Measurements from ENCODE around the gene PICK1.
"Not testable (repeated sequence)": the region's sequence is repeated elsewhere in the genome, so short reads cannot be mapped to it uniquely, and the experiment has no call there.

The PICK1 gene

DNA sequence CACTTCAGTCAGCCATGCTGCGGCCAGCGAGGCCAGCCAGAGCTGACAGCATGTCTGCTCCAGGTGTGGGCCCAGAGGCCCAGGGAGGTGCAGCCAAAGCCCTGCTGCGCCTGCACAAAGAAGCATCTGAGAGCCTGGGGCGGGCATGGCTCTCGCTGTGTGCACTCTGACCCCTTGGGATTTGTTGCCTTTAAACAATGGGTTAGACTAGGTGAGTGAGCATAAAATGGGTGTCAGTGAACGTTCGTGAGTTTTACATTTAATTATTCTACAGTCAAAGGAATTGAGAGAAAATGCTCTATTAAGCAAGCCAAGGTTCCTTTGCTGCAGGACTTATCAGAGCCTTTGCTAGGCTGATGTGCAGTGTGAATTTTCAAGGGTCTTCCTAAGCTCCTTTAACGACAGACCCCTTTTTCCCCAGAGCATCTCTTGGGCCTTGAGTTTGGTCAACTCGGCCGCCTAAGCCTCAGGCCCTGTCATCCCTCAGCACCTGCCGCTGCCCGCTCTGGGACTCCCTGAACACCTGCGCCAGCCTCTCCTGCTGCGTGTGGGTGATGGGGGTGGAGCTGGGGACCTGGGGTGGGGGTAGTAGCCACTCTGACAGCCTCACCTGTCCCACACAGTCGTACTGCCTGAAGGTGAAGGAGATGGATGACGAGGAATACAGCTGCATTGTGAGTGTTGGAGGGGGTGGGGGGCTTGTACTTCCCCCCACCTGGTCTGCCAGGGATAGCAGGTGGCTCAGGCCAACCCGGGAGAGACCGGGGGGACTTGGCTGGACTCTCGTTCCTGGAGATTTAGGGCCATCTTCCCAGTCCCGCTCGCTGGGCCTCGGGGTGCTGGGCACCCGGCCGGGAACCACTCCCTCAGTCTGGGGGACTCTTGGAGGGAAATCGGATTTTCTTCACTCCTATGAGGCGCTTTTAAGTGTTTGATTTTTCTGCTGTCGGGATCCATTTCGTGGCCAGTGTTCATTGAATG, 16.2 kb downstream of the PICK1 start:
- DNase-seq (ENCODE audit: low spot score) (no peak), FAIRE-seq (no peak)

DNA sequence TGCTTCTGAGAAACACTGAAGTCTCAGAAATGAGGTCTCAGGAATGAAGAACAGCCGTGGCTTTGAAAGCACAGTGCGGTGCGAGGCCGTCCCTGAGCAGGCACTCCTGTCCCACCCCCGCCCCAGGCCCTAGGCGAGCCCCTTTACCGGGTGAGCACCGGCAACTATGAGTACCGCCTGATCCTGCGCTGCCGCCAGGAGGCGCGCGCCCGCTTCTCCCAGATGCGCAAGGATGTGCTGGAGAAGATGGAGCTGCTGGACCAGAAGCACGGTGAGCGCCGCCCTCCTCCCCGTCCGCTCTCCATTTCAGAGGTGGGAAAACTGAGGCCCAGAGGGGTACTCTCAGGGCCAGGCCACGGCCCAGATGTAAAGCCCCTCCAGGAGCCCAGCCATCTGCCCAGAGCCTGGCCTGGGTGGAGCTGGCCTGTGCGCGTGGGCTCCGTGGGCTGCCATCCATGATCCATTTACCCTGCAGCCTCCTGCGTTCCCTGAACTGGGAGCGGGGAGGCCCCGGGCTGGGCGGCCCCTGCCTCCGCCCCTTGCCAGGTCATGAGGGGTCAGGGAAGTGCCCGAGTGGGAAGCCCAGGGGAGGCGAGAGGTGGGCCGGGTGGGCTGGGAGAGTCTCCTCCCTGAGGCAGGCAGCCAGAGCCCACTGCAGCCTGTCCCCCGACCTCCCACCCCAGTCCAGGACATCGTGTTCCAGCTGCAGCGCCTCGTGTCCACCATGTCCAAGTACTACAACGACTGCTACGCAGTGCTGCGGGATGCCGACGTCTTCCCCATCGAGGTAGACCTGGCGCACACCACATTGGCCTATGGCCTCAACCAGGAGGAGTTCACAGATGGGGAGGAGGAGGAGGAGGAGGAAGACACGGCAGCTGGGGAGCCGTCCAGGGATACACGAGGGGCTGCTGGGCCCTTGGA, 17.2 kb downstream of the PICK1 start:
- FAIRE-seq, result no peak

DNA sequence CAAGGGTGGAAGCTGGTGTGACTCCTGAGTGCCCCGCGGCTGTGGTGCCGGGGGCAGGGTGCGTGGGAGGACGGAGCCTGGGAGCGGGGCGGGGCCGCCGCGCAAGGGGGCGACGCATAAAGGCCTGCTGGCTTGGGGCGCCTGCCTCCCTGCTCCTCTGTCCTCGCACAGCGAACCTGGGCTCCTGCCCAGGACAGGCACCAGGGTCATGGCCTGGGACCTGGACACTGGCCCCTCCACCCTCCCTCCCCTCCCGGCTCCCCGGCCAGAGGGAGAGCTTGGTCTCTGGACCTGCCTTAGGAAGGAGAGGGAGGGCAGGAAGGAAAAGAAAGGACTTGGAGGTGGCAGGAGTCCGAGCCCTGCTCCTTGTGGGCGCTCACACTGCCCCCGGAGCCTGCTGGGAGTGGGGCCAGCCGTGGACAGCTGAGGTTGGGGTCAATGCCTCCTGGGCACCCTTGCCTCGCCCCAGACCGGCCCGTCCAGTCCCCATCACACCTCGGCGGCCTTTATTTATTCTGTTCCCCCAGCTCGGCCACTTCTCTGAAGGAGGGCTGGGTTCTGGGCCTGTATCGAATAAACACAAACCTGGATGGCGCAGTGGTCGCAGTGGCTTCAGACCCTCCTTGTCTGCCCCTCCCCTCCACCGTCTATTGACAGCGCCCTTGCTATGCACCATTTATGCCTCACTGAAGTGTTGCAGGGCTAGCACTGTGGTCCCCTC, 18.1 kb downstream of the PICK1 start:
- FAIRE-seq (no peak), DNase-seq (ENCODE audit: low spot score) (no peak)

More for the DNA sequence above, 17.2 kb downstream of the PICK1 start:
- DNase-seq (ENCODE audit: low spot score), result no peak

DNA sequence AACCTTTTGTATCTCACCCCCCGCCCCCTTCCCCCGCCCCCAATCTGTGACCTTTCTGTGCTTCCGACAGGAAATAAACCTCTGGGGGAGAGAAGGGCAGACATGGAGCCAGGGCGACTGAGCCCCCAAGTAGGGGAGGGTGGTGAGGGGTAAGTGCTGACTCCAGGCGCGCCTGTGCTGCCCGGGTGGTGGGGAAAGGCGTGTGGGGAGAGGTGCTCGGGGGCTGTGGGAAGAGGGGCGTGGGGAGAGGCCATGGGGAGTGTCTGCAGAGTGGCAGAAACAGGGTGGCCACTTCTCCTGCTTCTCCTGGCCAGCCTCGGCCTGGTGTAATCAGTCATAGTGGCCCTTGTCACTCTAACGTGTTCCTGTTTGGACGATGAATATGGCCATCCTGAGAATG, 18.8 kb downstream of the PICK1 start:
- no peak for FAIRE-seq
- no peak for DNase-seq (ENCODE audit: low spot score)

DNA sequence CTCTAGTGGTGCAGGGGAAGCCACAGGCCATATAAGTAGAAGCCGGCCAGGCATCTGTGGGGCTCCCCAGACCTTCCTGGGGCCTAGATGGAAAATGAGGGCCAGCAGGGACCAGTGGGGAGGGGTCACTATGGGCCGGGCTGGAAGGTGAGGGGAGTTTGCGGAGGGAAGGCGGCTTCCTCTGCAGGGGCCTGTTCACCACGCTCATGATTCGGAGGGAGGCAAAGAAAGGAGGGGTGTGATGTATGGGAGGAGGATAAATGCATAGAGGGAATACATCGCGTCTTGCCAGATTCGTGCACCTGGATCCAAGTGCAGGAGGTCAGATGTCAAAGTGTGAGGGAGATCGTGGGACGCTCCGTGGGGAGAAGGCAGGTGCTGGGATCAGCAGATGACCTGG, 19.9 kb downstream of the PICK1 start:
- DNase-seq (ENCODE audit: low spot score) (no peak), FAIRE-seq (no peak)

DNA sequence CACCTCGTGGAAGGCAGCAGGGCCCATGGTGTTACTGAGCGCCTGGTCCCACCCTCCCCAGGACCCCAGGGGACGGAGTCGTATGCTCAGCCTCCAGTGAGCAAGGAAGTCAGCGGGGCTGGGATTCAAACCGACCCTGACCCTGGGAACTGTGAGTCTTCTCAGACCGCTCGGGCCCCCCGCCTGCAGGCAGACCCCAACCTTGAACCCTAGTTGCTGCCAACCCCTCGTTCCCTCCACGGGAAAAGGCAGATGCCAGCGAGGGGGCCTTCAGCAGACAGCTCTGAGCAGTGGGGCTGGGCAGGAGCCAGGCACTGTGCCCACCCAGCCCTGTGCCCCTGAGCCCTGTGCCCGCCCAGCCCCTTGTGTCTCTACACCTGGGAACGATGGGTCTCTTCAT, 20.4 kb downstream of the PICK1 start:
- DNase-seq (ENCODE audit: low spot score), result no peak
- no peak for FAIRE-seq

DNA sequence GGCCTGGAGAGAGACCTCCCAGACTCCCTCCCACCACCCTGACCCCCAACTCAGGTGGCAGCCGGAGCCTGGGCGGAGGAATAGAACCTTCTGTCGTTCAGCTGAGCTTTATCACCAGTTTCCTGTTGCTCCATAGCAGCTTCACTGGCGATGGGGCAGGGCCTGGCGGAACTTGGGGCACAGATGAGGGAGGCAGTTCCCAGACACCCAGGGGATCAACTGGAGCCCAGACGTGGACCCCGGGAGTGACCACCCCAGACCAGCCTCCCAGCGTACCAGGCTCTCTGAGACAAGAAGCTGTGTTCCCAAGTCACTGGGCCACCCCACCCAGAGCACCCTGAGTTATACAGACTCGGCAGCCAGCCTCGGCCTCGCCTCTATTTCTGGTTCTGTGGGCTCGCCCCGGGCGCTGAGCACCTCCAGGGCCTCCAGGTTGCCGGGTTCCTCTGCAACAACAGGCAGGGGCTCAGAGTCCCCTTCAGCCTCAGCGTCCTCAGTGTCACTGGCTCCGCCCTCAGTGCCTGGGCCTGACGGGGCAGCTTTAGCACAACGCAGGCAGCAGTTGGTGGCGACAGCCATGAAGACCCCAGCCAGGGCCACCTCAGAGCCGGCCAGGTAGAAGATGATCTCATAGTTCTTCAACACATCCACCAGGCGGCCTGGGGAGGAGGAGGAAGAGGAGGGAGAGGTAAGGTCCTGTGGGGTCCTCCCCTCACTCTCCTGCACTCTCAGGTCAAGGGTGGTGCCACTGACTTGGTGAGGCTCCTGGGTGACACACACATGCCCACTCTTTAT, 21.0 kb downstream of the PICK1 start:
- FAIRE-seq (no peak), DNase-seq (ENCODE audit: low spot score) (no peak)

DNA sequence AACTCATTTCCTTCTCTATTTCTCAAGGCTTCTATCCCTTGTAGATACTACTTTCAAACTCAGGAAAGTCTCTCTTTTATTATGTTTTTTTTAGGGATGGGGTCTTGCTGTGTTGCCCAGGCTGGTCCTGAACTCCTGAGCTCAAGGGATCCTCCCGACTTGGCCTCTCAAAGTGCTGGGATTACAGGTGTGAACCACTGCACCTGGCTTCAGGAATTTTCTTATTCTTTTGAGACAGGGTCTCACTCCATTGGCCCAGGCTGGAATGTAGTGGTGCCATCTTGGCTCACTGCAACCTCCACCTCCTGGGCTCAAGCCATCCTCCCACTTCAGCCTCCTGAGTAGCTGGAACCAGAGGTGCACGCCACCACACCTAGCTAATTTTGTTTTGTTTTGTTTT, 22.0 kb downstream of the PICK1 start:
- not testable (repeated sequence) for FAIRE-seq

DNA sequence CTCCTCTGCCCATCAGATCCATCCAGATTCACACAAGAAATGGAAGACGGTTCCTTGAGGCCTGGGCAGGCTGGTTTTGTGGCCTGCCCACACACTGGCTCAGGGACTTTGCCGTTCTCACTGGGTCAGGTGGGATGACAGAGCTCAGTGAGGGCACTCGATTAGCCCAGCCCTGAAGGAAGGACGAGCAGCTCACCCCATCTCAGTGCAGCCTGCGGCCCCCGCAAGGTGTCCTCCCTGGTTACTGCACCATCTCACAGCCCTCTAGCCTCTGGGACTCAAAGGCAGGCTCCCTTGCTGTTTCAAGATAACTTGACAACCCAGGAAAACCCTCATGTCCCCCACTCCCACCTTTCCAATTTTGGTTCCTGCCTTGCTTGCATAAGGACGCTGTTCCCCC, 22.6 kb downstream of the PICK1 start:
- FAIRE-seq (no peak), DNase-seq (ENCODE audit: low spot score) (no peak)

More for the DNA sequence above, 22.0 kb downstream of the PICK1 start:
- not testable (repeated sequence) for DNase-seq (ENCODE audit: low spot score)

DNA sequence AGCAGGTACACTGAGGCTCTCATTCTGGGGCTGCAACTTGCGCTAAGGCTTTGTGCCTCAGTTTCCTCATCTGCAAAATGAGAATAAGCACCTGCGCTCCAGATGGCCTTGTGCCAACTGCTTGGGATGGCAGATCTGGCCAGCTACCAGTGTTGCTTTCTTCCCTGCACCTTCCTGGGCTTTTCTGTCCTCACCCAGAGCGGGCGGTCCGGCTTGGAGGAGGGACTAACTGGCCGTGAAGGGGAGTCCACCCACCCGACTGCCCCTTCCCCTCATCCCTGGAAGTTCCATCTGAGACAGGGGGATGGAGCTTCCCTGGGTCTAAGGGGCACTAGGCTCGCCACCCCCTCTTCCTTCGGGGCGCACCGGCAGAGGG, 23.3 kb downstream of the PICK1 start:
- no peak for FAIRE-seq
- DNase-seq (ENCODE audit: low spot score), result no peak

DNA sequence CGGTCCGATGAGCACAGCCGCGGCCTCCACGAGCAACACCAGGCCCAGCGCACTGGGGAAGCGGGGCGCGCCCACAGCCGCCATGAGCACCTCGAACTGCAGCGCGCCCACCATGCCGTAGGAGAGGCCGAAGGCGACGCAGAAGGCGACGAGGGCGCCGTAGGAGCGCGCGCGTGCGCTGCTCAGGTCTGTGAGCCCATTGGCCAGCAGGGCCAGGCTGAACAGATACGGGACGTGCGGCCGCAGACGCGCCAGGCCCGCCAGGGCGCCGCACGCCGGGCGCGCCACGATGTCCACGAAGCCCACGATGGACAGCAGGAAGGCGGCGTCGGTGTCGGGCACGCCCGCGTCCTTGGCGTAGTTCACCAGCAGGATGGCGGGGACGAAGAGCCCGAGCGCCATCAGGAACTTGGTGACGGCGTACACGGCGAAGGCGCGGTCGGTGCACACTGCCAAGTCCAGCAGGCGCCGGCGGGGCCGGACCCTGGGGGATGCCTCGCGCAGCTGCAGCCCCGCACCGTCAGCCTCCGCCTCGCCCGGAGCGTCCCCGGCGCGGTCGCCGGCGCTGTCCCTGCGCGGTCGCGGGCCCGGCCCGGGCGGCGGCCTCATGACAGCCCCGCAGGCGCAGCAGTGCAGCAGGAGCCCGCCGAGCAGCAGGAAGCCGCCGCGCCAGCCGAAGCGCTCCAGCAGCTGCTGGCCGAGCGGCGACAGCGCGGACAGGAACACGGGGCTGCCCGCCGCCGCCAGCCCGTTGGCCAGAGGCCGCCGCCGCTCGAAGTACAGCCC, 23.8 kb downstream of the PICK1 start:
- DNase-seq (ENCODE audit: low spot score), result no peak
- FAIRE-seq, result no peak

DNA sequence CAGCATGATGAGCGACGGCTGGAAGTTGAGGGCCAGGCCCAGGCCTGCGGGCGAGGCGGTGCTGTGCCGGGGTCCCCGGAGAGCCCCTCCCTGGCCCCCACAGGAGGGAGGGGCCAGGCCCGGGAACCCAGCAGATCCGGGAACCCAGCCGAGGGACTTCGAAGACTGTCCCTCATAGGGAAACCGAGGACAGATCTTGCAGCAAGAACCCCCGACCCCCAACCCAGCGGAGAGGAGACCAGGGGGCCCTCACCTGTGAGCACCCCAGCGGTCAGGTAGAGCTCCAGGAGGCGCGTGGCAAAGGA, 24.4 kb downstream of the PICK1 start:
- FAIRE-seq (no peak), DNase-seq (ENCODE audit: low spot score) (no peak)

DNA sequence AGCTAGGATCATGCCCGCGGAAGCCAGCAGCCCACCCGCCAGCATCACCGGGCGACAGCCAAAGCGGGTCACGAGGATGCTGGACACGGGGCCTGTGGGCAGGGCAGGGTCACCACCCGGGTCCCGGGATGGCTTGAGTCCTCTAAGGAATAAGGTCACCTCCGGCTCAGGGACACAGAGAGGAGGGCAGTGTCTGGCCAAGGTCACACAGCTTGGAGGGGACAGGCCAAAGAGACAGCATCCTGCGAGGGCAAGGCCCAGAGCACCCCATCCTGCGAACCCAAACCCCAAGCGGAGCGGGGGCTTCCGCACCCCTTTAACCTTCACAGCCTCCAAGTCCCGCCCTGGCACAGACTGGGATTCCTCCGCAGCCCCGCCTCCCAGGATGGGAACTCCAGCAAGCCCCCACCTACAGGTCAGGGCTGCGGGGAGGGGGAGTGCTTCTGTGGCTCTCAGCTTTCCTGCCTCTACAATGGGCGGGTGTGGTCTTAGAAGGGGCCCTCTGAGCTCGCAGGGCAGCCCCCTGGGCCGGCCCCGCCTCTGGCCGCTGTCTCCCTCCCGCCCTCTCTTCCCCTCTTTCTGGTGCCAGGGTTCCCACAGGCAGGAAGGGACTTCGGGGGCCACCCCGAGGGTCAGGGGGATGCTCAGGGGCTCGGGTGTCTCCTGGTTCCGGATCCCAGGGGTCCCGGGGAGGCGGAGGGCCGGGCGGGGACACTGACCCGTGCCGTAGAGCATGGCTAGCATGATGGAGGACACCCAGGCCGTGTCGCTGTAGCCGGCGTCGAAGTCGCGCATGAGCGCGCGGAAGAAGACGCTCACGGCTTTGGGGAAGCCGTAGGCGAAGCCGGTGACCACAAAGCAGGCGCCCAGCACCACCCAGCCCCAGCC, 25.0 kb downstream of the PICK1 start:
- DNase-seq (ENCODE audit: low spot score) (no peak), FAIRE-seq (no peak)

DNA sequence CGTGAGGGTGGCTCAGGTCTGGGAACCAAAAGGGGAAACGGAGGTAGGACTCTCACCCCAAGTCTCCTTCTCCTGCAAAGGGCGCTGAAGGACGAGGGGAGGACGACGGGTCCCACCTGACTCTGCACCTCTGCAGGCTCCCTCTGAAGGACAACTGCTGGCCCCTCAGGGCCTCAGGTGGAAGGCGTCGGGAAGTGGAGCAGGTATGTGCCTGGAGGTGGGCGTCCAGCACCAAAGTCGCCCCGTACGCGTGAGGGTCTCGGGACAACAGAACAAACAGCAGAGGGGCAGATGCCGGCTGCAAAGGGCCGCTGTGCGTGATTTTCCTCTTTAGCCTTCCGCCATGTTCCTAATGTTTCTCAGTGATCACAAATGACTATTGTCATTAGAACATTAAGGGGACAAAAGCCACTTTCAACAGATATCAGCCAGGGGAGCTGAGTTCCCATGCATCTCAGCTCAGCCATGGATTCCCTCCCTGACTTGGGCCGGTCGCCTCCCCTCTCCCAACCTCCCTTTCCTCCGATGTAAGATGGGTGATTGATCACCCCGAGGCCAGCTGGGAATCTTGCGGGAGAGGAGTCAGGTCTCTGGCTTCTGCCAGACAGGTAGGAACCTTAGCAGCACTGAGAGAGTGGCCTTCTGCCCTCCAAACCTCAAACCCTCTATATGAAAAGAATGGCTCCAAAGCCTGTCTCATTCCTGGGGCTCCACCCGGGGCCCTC, 25.9 kb downstream of the PICK1 start:
- no peak for FAIRE-seq

DNA sequence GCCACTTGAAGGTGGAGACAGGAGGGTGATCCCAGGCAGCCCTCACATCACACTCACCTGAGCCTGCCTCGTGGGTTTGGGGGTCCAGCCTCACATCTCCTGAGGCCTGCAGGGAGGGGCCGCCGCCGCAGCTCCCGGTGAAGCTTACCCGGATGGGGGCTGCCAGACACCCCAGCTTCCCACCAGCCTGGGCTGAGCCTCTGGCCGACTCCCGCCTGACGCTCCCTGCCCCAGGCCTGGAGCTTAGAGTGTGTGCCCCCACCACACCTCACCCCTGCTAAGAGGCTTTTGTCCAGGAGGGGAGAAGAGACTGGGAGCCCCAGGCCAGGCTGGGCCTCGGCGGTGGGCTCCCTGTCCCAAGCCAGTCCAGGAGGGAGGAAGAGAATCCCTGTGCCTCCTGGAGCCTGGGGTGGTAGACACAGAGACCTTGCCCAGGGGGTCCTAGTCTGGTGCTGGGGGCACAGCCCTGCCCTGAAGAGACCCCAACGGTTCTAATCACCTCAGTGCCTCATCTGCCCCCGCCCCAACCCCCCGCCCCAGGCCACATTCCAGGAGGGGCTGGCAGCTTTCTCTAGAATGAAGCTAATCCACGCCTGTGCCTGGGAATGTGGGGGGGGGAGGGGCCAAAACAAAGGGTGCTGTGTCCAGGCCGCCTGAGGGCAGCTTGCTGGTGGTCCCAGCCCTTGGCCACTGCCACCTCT, 26.9 kb downstream of the PICK1 start, which contains the start of gene SLC16A8:
Gene SLC16A8 (minus strand): TSS at position 254 of the 701 bp plus-strand sequence. CDS start 1,311 bp downstream, outside the sequence.
- DNase-seq (ENCODE audit: low spot score), result no peak
- FAIRE-seq, result no peak

More for the DNA sequence above, 25.9 kb downstream of the PICK1 start:
- DNase-seq (ENCODE audit: low spot score), result no peak

DNA sequence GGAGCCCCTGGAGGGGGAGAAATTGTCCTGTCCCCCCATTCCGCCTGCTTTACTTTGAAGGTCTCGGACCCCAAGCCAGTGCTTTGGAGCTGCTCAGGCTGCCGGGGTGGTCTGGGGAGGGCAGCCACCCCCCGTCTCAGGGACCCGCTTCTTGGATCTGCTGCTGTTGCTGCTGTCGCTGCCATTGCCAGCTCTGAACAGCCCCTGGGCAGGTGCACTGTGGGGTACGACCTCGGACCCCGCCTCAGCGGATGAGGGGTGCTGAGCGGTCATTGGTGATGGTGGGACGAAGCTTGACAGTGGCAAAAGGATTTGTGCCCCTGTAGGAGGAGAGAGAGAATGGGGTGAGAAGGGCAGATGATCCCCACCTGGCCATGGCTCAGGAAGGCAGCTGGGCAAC, 27.9 kb downstream of the PICK1 start:
- FAIRE-seq (no peak), DNase-seq (ENCODE audit: low spot score) (no peak)

DNA sequence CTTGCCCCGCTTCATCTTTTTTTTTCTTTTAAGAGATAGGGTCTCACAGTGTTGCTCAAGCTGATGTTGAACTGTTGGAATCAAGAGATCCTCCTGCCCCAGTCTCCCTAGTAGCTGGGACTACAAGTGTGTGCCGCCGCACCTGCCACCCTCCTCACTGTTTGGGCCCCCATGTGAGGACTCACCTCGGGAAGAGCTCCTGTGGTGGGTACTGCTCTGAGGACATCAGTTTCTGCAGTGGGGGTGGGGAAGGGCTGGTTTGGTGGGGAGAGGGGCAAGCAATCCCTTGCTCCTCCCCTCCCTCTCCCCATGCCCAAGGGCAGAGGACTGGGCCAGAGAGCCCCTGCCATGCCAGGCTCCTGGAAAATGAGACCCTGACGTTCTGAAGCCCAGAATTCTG, 28.3 kb downstream of the PICK1 start:
- FAIRE-seq (no peak), DNase-seq (ENCODE audit: low spot score) (no peak)

Data from RCC 7860 (cell line).